Keratinocyte (primary cell): ENCODE results near the gene GNB1L. TPM values are rescaled to one million over a fixed set of nuclear protein-coding genes. Genes with fewer than 3 reads are reported as not detected.

Experiments used
- DNase-seq: peaks from one replicate; pipeline ENCODE4 v3.0.0-alpha.2; 2011; ENCODE audit warnings: low read depth, missing footprints, low spot score
- FAIRE-seq: peaks from 2 replicates; lab custom pipeline; 2011; peaks lifted over from hg19 to GRCh38; lab: Jason Lieb, UNC
- H2AFZ ChIP-seq: 2 replicates; pipeline ENCODE4 v1.6.0; 2012; ENCODE audit warnings: low read length, control low read depth, inconsistent platforms; ENCODE audit not compliant: control insufficient read depth
- H3K27ac ChIP-seq: 2 replicates; pipeline ENCODE4 v1.5.1; 2011; ENCODE audit warnings: low read length; ENCODE audit not compliant: control insufficient read depth, insufficient read depth
- H3K27me3 ChIP-seq: 3 replicates; pipeline ENCODE4 v1.6.0; 2011; ENCODE audit warnings: low read length; ENCODE audit not compliant: control insufficient read depth, insufficient read depth; ENCODE audit errors: extremely low read depth
- H3K36me3 ChIP-seq, 2 experiments: 2 replicates in 1 of 2; 3 replicates in 1 of 2; pipeline ENCODE4 v1.5.1; 2011; ENCODE audit warnings: low read length in 2 of 2, mild to moderate bottlenecking in 1 of 2; ENCODE audit not compliant: control insufficient read depth in 2 of 2, insufficient read depth in 2 of 2; ENCODE audit errors: extremely low read depth in 1 of 2
- H3K4me1 ChIP-seq: 3 replicates; pipeline ENCODE4 v1.5.1; 2011; ENCODE audit warnings: low read length; ENCODE audit not compliant: control insufficient read depth, insufficient read depth; ENCODE audit errors: extremely low read depth
- H3K4me2 ChIP-seq: 3 replicates; pipeline ENCODE4 v1.6.0; 2011; ENCODE audit warnings: low read depth, low read length; ENCODE audit not compliant: control insufficient read depth, insufficient read depth; ENCODE audit errors: extremely low read depth
- H3K4me3 ChIP-seq, 3 experiments: fragments of 200-600 bp in 1 of 3; sonication (generic) in 1 of 3; 2 replicates in 2 of 3; 3 replicates in 1 of 3; pipeline ENCODE4 v1.5.1; 2011 to 2016; ENCODE audit warnings: low read length in 3 of 3, mild to moderate bottlenecking in 3 of 3, control low read depth in 2 of 3, inconsistent platforms in 1 of 3, low read depth in 1 of 3, mixed read lengths in 1 of 3, mixed run types in 1 of 3, moderate library complexity in 1 of 3; ENCODE audit not compliant: control insufficient read depth in 2 of 3, insufficient read depth in 2 of 3; ENCODE audit errors: extremely low read depth in 1 of 3
- H3K79me2 ChIP-seq: 2 replicates; pipeline ENCODE4 v1.6.0; 2012; ENCODE audit warnings: low read length; ENCODE audit not compliant: control insufficient read depth, insufficient read depth
- H3K9ac ChIP-seq: 3 replicates; pipeline ENCODE4 v1.6.0; 2011; ENCODE audit warnings: low read length; ENCODE audit not compliant: control insufficient read depth, insufficient read depth; ENCODE audit errors: extremely low read depth
- H3K9me1 ChIP-seq: 3 replicates; pipeline ENCODE4 v1.6.0; 2011; ENCODE audit warnings: low read length; ENCODE audit not compliant: control insufficient read depth, insufficient read depth; ENCODE audit errors: extremely low read depth
- H3K9me3 ChIP-seq: 2 replicates; pipeline ENCODE4 v1.5.1; 2012; ENCODE audit warnings: low read depth, low read length; ENCODE audit not compliant: control insufficient read depth
- H4K20me1 ChIP-seq: 3 replicates; pipeline ENCODE4 v1.6.0; 2011; ENCODE audit warnings: low read length; ENCODE audit not compliant: control insufficient read depth, insufficient read depth; ENCODE audit errors: extremely low read depth
- EZH2 ChIP-seq: IDR thresholded peaks from one replicate; pipeline ENCODE4 v1.6.1; 2012; ENCODE audit warnings: inconsistent platforms, mild to moderate bottlenecking, low read length, moderate library complexity
- dilution Hi-C: fragments of 300-500 bp; cut with MboI; formaldehyde crosslinking; loops from one replicate; pipeline ENCODE4 v1.7.0; 2020; ENCODE audit warnings: low sequenced_read_pairs; ENCODE audit not compliant: extremely low pct_ligation_motif_present
- polyA plus RNA-seq, 5 experiments: library from polyadenylated mRNA; depleted of rRNA in 3 of 5; stranded (reverse) in 3 of 5; stranded (forward) in 1 of 5; unstranded in 1 of 5; fragments of >200 nt; gene quantifications; 1 replicate in 1 of 5; 2 replicates in 3 of 5; 3 replicates in 1 of 5; pipeline versions ENCODE4 v1.2.1 to v1.2.3, GENCODE V29; 2011 to 2012; ENCODE audit warnings: missing spikeins in 2 of 5, low read depth in 1 of 5, low replicate concordance in 1 of 5
- TF ChIP-seq, protein P1 (sequence below), 3 experiments: IDR thresholded peaks in 1 of 3; conservative IDR thresholded peaks in 1 of 3; optimal IDR thresholded peaks in 1 of 3; 2 replicates in 2 of 3; 3 replicates in 1 of 3; pipeline versions ENCODE3 to v1.5.1; 2011; ENCODE audit warnings: low read length in 3 of 3, mild to moderate bottlenecking in 3 of 3, moderate library complexity in 2 of 3, control low read depth in 1 of 3, inconsistent platforms in 1 of 3; ENCODE audit not compliant: insufficient read depth in 2 of 3; ENCODE audit errors: extremely low read depth in 1 of 3

Gene GNB1L
- polyA plus RNA-seq, 1 donor (not counting 4 experiments of a cell fraction or from before 2014, with no cell fraction given) = 2.0 TPM

- Histone ChIP-seq H3K79me2 (no peaks in the 10 kb centered on the region), H2AFZ (no peak overlapping the region), H4K20me1 (no peaks in the 10 kb centered on the region), H3K9me3 (no peaks in the 10 kb centered on the region), H3K36me3 (peaks cover 3 to 4% of the 10 kb centered on the region in 2 experiments), H3K9me1 (no peaks in the 10 kb centered on the region), H3K4me2 (no peak overlapping the region), H3K4me3 (no peak overlapping the region), H3K4me1 (peaks cover 5% of the 10 kb centered on the region), H3K9ac (no peak overlapping the region), H3K27ac (no peak overlapping the region), H3K27me3 (no peaks in the 10 kb centered on the region)
- DNase-seq (no peak), FAIRE-seq (no peak)
- dilution Hi-C loops = no loop called here
- TF ChIP-seq EZH2 = no peak
- TF ChIP-seq, protein P1, sequence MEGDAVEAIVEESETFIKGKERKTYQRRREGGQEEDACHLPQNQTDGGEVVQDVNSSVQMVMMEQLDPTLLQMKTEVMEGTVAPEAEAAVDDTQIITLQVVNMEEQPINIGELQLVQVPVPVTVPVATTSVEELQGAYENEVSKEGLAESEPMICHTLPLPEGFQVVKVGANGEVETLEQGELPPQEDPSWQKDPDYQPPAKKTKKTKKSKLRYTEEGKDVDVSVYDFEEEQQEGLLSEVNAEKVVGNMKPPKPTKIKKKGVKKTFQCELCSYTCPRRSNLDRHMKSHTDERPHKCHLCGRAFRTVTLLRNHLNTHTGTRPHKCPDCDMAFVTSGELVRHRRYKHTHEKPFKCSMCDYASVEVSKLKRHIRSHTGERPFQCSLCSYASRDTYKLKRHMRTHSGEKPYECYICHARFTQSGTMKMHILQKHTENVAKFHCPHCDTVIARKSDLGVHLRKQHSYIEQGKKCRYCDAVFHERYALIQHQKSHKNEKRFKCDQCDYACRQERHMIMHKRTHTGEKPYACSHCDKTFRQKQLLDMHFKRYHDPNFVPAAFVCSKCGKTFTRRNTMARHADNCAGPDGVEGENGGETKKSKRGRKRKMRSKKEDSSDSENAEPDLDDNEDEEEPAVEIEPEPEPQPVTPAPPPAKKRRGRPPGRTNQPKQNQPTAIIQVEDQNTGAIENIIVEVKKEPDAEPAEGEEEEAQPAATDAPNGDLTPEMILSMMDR (optimal IDR thresholded peaks at IDR 0.05 in 1 of 3, IDR thresholded peaks at IDR 0.05 in 1 of 3, conservative IDR thresholded peaks at IDR 0.05 in 1 of 3; ENCODE audit: extremely low read depth in 1 of 3, insufficient read depth in 2 of 3, low read length in 3 of 3) = no peak
Observed at GRCh38 chr22:19799322-19800190, 55.1 kb downstream of the GNB1L start.

GRCh38 chr22:19798891-19799293 lies 55.8 kb downstream of the GNB1L start:
- H3K4me2 ChIP-seq = no peak overlapping the region
- FAIRE-seq = no peak
- dilution Hi-C loops = no loop called here
- no peaks in the 10 kb centered on the region for H3K9me1 ChIP-seq
- no peaks in the 10 kb centered on the region for H3K4me1 ChIP-seq
- H3K9ac ChIP-seq = no peak overlapping the region
- no peak for TF ChIP-seq EZH2
- TF ChIP-seq, protein P1 (optimal IDR thresholded peaks at IDR 0.05 in 1 of 3, IDR thresholded peaks at IDR 0.05 in 1 of 3, conservative IDR thresholded peaks at IDR 0.05 in 1 of 3; ENCODE audit: extremely low read depth in 1 of 3, insufficient read depth in 2 of 3, low read length in 3 of 3) = no peak
- H3K27ac ChIP-seq = no peak overlapping the region
- peaks cover 3 to 4% of the 10 kb centered on the region in 2 experiments for H3K36me3 ChIP-seq
- H4K20me1 ChIP-seq = no peaks in the 10 kb centered on the region
- no peak overlapping the region for H3K4me3 ChIP-seq
- no peak for DNase-seq
- H3K27me3 ChIP-seq = no peaks in the 10 kb centered on the region
- H2AFZ ChIP-seq = no peak overlapping the region
- H3K79me2 ChIP-seq = no peaks in the 10 kb centered on the region
- H3K9me3 ChIP-seq = no peaks in the 10 kb centered on the region
